GM18508 (cell line): ENCODE data around the gene MYNN.
"Not testable (repeated sequence)": the region's sequence is repeated elsewhere in the genome, so short reads cannot be mapped to it uniquely, and the experiment has no call there.

Source experiments
- ATAC-seq: cut with Tn5 transposase; IDR thresholded peaks from one replicate; pipeline ENCODE4 v1.9.1; 2021; ENCODE audit warnings: moderate number of reproducible peaks; ENCODE audit not compliant: insufficient read depth, unreplicated experiment

Gene MYNN

GRCh38 chr3:169772897-169773816, at the start of gene MYNN:
TSS of gene MYNN (plus strand) at chr3:169773396. CDS start at chr3:169774296, 900 bp downstream.
- peak; percentile 63 for ATAC-seq

- not testable (repeated sequence) for ATAC-seq
Observed at GRCh38 chr3:169731857-169732256, 41.3 kb upstream of the MYNN start.

- ATAC-seq = no peak
Observed at GRCh38 chr3:169739067-169739466, 34.1 kb upstream of the MYNN start.

- no peak for ATAC-seq
Observed at GRCh38 chr3:169744366-169745054, 28.7 kb upstream of the MYNN start.

- no peak for ATAC-seq
Observed at GRCh38 chr3:169746924-169747323, 26.3 kb upstream of the MYNN start.

- no peak for ATAC-seq
Observed at GRCh38 chr3:169748670-169749069, 24.5 kb upstream of the MYNN start.

GRCh38 chr3:169750665-169751064, 22.5 kb upstream of the MYNN start:
- no peak for ATAC-seq

GRCh38 chr3:169751875-169752274, 21.3 kb upstream of the MYNN start:
- ATAC-seq = no peak

- no peak for ATAC-seq
Observed at GRCh38 chr3:169754711-169755110, 18.5 kb upstream of the MYNN start.

GRCh38 chr3:169755488-169755887, 17.7 kb upstream of the MYNN start:
- no peak for ATAC-seq

- ATAC-seq = no peak
Observed at GRCh38 chr3:169758359-169758994, 14.7 kb upstream of the MYNN start.

- peak; percentile 51 for ATAC-seq
Observed at GRCh38 chr3:169759256-169759655, 13.9 kb upstream of the MYNN start.

- ATAC-seq = no peak
Observed at GRCh38 chr3:169760479-169760878, 12.7 kb upstream of the MYNN start.

GRCh38 chr3:169764312-169764881, 8.8 kb upstream of the MYNN start:
- peak; percentile 1 for ATAC-seq

GRCh38 chr3:169764882-169765612, 8.1 kb upstream of the MYNN start, which contains the start of gene TERC:
TSS of gene TERC (minus strand) at chr3:169765060.
- peak; percentile 53 for ATAC-seq

- ATAC-seq = no peak
Observed at GRCh38 chr3:169769287-169770181, 3.7 kb upstream of the MYNN start, which contains the start of gene ACTRT3. TSS of gene ACTRT3 (minus strand) at chr3:169769561. CDS start at chr3:169769520, 41 bp downstream.

- no peak for ATAC-seq
Observed at GRCh38 chr3:169771497-169772304, 1.5 kb upstream of the MYNN start.

GRCh38 chr3:169772305-169772896, 795 bp upstream of the MYNN start:
- ATAC-seq = peak; percentile 3
